ENCODE data around the gene EIF3C.
"Not testable (repeated sequence)": the region's sequence is repeated elsewhere in the genome, so short reads cannot be mapped to it uniquely, and the experiment has no call there.

EIF3C gene

GRCh38 chr16:28749997-28750465 is 38.8 kb downstream of the EIF3C start:
- not testable (repeated sequence) for DNase-seq

- DNase-seq: not testable (repeated sequence)
Observed at GRCh38 chr16:28750469-28751067, 39.3 kb downstream of the EIF3C start.

DNA sequence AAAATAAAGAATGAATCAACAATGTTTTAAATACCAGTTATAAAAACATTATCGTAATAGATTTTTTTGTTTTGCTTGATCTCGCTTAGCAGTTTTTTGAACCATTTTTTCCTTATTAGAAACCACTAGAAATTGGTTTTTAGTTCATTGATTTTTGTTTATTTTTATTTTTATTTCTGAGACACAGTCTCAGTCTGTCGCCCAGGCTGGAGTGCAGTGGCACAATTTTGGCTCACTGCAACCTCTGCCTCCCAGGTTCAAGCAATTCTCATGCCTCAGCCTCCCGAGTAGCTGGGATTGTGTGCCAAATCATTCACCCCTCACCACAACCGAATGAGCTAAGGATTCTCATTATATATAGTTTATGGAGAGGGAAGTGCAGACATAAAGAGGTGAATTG is 40.2 kb downstream of the EIF3C start, which contains the start of gene NPIPB9:
Gene NPIPB9, plus strand, starts transcription at position 301 of the 400 bp plus-strand sequence.
- DNase-seq: not testable (repeated sequence)

DNA sequence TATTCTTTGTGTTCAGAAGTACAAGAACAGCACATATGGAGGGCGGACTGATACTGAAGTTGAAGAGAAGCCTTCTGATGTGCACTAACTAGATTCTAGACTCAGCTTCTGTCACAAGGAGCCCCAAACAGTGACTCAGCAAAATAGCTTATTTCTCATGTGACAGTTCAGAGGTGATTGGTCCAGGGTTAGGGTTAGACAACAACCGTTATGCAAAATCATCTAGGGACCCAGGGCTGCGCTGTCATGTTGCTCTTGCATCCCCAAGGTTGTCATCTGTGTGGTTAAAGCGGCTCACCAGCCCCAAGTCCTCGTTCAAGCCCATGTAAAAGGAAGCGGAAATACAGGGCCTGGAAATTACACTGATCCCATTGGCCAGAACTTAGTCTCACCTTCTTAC is 70.4 kb downstream of the EIF3C start:
- DNase-seq: not testable (repeated sequence)

- not testable (repeated sequence) for DNase-seq
Observed at GRCh38 chr16:28782357-28782756, 71.1 kb downstream of the EIF3C start.

Data from NCI-H1930 (cell line).